LNCAP (cell line): ENCODE measurements around the gene RIPPLY3.

Source experiments
- CTCF ChIP-seq: fragments of 450-650 bp; IDR thresholded peaks from 2 replicates; pipeline ENCODE4 v1.5.1; 2017; ENCODE audit warnings: mild to moderate bottlenecking

RIPPLY3 gene

GRCh38 chr21:36965720-36966065, 40.8 kb upstream of the RIPPLY3 start:
- no peak for TF ChIP-seq CTCF

GRCh38 chr21:36966066-36966820, 40.3 kb upstream of the RIPPLY3 start, which contains the start of gene HLCS:
HLCS (minus strand) TSS chr21:36966669; CDS start chr21:36966638, 31 bp downstream.
- TF ChIP-seq CTCF: 0 out of 2 replicates have a peak, but pooled peaks have one; percentile 31

- no peak for TF ChIP-seq CTCF
Observed at GRCh38 chr21:36966821-36967768, 39.4 kb upstream of the RIPPLY3 start.

- no peak for TF ChIP-seq CTCF
Observed at GRCh38 chr21:36968414-36968813, 38.1 kb upstream of the RIPPLY3 start.

- no peak for TF ChIP-seq CTCF
Observed at GRCh38 chr21:36968976-36969375, 37.5 kb upstream of the RIPPLY3 start.

- no peak for TF ChIP-seq CTCF
Observed at GRCh38 chr21:36973986-36974850, 32.3 kb upstream of the RIPPLY3 start.

- TF ChIP-seq CTCF: no peak
Observed at GRCh38 chr21:36974851-36975192, 31.7 kb upstream of the RIPPLY3 start.
